Activated CD8-positive, alpha-beta memory T cell treated with anti-CD3 and anti-CD28 coated beads, Interleukin-2, amount 50 U/mL, for 1 hour (primary cell): ENCODE measurements around the gene COTL1.
A peak's percentile ranks its signal among the peaks of the same experiment; 100 is the strongest.

Experiments
- DNase-seq: peaks from one replicate; pipeline ENCODE4 v3.0.0-alpha.2; 2020; ENCODE audit errors: extremely low read depth

COTL1 gene

DNA sequence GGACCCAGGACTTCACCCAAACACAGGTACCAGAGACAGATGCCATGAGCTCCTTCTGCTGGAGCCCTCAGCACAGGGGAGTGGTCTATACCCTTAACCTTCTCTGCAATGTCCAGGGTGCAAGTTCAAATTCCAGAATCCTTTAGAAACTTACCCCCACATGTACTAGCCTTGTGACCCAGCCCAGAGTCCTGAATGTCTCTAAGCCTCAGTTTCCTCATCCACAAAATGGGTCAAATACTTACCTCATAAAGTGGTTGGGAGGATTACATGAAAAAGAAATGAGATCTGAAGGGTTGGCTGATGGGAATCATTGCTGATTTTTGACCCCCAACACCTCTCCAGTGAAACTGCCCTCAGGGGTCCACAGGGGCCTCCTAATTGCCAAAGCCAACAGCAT is 21.7 kb downstream of the COTL1 start:
- DNase-seq = no peak

DNA sequence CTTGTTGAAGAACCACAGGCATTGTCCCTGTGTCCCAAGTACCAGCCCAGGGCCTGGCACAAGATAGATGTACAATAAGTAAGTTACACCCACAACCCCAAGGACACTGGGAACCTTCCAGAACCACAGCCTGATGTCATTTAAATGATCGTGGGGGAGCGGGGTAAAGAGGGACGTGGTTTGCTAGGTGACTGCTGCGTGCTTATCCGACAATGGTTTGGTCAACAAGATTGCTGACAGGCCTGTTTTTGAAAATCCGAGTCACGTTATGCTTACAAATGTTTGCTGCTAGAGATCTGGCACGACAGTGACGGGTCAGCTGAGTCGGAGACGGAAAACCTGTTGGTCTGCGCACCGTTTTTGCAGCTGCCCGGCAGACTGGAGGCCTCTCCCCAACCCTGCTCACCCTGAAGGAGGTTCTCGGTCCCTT is 22.8 kb downstream of the COTL1 start:
- DNase-seq = no peak

DNA sequence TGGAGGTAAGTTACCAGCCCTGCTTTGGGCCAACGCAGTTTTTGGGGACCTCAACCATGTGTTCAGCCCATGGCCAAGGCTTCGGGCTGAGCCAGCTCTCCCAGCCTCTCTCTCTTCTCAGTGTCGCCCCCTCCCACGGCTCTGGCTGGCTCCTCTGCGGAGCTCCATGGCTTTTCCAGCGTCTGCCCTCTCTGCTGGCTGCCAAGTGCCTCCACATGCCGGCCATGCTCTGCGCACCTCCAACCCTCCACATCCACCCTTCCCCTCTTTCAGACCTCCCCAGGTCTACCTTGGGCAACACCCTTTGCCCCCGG is 23.2 kb downstream of the COTL1 start:
- DNase-seq = no peak

DNA sequence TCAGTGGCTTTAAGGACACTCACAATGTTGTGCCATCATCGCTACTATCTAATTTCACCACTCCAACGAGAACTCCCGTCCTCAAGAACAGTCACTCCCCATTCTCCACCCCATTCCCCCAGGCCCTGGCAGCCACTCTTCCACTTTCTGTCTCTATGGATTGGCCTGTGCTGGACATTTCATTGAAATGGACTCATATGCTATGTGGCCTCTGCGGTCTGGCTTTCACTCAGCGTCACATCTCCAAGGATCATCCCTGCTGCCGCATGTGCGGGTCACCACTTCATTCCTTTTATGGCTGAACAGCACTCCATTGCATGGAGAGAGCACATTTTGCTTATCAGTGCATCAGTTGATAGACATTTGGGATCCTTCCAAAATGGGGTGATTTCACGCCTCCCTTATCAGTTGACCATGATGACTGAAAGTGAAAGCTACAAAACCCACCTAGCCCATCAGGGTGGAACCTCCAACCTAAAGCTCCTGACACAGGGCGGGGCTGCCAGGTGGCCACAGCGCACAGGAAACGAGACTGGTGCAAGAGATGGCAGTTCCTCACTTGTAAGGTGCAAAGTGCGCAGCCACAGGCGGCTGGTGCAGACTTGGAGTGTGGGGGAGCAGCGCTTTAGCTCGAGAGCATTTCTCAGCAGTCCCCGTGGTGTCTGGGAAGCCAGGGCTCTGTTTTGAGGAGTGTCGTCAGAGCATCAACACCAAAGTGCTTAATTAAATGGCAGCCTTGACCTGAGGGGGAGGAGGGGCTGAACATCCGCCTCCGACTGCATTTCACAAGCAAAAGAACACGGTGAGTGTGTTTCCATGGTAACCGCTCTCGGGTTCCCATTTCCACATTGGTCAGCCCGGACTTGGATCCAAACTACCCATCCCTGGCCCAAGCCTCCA is 23.8 kb downstream of the COTL1 start:
- peak; percentile 75 for DNase-seq

DNA sequence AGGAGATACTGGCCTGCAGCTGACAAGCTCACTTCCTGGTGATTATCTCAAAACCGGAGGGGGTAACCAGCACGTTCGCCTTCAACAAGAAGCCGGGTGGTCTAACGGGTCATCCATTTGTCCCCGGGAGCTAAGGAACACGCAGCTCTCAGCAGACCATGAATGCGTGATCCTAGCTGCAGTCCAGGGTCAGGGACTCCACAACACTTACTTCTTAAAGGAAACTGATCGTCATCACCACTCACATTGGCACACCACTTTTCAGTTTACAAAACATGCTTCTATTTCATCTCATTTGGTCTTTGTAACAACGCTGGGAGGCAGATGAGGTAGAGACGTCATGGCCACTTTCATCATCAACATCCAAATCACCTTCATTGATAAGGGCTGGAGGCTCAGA is 25.2 kb downstream of the COTL1 start:
- no peak for DNase-seq

DNA sequence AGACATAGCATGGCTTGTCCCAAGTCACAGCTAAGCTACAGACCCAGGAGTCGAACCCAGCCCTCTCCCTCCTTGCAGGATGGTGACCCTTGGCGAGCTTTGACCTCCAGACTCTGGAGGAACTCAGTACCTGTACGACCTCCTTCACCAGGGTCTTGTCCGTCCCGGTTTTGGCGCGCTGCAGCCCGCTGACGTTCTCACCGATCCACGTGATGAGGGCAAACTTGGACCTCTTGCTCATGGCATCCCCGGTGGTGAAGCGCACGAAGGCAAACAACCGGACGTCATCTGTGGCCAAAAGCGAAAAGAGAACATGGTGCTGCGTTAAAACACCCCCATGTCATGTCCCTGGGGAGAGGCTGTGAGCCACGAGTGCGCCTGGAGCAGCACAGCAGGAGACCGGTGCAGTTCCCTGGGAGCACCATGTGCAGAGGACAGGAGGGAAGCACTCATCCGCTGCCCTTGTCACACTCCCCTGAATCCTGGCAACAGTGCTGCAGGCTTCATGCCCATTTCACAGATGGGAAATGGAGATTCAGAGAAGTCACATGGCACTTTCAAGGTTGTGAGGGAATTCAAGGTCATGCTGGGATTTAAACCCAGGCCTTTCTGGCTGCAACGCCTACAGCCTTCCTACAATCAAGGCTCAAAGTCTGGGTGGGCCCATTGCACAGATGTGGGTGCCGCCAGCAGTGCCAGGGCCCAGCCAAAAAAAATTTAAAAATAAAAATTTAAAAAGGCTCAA is 27.7 kb downstream of the COTL1 start:
- no peak for DNase-seq

DNA sequence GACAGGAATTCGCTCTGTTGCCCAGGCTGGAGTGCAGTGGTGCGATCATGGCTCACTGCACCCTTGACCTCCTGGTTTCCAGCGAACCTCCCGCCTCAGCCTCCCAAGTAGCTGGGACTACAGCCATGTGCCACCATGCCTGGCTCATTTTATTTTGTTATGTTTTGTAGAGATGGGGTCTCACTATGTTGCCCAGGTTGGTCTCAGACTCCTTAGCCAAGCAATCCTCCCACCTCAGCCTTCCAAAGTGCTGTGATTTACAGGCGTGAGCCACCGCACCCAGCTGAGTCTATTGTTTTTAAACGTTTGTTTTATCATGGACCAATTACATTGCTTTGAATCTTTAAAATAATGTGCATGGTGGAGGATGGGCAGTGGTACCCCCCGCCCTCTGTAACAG is 28.9 kb downstream of the COTL1 start:
- no peak for DNase-seq

DNA sequence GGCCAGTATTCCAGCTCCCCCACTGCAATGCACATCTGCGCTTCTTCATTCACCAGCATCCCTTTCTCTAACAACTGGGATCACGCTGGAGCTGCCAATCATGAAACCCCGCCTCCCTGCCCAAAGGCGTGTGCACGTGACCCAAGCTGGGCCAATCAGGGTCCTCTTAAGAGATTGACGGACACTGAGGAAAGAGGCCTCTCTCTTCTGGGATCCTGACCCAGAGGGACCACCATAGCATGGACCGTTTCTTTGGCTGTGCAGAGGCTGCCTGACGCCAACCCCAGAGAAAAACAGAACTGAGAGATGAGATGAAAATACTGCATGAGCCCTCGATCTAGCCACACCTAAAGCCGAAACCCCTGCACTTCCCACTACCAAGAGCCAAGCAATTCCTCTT is 32.0 kb downstream of the COTL1 start:
- no peak for DNase-seq

DNA sequence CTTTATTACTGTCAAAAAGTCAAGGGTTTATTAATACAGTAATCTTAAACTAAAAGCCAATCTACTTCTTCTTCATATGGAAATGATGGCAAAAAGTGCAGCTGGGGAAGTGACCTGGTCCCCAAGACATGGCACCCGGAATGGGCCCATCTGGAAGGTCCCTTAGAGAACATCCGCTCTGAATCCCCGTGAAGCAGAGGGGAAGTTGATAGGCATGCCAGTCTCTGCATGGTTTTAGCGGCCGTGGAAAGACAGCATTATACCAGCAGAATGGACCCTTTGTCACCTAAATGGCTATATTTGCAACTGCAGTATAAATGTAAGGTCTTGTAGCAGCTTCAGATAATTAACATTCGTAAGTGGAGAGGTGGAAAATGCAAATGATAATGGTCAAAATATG is 32.4 kb downstream of the COTL1 start:
- DNase-seq = no peak

DNA sequence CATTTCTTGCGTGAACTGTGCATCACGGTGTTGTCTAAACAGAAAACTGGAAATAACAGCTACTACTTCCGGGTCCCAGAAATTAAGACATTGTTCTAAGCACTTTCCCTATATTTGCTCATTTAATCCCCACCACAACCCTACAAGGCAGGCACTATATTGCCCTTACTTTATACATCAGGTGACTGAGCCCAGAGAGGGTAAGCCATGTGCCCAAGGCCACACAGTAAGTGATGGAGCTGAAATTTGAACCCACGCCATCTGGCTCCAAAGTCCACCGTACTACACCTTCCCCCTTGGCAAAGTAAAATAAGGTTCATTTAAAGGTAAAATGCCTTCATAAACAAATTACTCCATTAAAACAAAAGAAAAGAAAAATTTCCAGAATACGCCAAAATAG is 33.2 kb downstream of the COTL1 start:
- DNase-seq = no peak

DNA sequence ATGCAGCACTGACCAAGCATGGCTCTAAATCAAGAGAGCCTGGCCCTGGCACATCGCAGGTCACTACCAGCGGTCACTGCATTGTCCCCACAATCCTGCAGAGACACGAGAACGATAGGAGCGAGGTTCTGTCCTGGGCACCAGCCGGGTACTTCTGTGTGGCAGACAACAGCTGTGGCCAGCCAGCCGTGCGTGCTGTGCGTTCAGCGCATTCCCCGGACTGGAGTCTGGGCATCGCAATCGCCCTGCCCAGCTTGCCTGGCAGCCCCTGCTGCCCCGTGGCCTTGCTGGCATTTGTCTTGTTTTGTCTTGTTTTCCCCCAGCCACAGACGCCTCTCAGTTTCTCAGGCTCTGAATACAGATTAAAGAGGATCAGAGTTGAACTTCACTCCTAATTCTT is 33.9 kb downstream of the COTL1 start:
- DNase-seq = no peak

DNA sequence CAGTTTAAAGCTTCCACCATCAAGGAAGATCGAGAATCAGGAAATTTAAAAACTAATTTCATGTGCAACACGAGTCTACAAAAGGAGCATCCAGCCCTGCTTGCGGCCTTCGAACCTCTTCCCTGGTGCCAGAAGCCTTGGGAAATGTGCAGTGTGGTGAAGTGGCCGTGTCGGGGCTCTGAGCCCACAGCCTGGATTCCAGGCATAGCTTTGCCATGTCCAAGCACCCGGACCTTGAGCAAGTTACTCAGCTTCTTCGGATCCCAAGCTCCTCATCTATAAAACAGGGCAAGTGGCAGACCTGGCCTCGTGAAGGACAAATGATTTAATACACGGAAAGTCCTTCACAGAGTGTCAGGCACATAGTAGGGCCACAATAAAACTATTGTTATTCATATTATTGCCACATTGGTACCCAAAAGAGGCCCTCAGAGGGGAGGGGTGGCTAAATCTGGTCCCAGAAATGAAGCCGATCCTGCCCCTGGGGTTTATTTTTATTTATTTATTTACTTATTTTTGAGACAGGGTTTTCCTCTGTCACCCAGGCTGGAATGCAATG is 34.8 kb downstream of the COTL1 start:
- no peak for DNase-seq

DNA sequence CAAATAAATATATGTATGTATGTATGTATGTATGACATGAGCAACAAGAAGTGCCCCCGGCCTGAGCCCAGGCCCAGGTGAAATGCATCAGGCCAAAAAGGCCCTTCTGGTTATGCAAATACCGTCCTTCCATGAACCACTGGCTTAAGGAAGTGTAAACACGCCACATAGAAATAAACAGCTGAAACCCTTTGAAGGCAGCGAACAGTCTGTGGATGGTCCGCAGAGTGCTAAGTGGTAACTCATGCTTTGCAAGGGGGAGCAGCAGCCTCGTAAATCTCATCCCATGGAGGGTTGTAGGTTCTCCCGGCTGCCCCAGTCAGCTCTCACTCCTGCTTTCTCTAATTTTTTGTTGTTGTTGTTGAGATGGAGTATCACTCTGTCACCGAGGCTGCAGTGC is 36.7 kb downstream of the COTL1 start:
- DNase-seq = no peak

DNA sequence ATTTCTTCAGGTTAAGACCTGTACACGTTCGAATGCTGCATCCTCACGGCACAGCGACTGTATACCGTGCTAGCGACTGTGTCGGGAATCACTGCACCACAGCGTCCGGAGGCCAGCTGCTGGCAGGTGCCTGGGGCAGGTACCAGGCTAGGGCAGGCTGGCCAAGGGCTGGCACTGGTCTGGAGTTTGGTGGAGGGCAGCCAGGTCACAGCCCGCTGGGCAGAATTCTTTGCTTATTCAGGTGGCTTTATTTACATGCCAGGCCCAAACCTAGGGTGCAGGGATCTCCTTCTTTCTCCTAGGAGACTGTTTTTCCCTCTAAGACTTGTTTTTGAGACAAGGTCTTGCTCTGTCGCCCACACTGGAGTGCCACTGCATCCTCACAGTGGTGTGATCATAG is 37.9 kb downstream of the COTL1 start:
- no peak for DNase-seq

DNA sequence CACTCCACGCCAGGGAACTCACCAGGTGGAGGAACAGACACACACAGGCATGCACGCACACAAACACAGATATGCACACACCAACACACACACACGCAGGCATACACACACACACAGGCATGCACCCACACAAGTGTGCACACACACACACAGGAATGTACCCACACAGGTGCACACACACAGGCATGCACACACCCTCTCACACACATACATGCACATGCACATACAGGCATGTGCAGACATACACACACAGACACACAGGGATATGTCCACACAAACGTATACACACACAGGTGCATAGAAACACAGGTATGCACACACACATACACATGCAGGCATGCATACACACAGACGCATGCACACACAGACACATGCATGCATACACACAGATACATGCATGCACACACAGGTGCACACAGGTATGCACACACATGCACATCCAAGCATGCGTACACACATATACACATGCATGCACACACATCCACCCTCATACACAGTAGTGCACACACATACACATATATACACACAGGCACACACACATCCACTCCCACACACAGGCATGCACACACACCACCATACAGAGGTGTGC is 39.2 kb downstream of the COTL1 start:
- no peak for DNase-seq

DNA sequence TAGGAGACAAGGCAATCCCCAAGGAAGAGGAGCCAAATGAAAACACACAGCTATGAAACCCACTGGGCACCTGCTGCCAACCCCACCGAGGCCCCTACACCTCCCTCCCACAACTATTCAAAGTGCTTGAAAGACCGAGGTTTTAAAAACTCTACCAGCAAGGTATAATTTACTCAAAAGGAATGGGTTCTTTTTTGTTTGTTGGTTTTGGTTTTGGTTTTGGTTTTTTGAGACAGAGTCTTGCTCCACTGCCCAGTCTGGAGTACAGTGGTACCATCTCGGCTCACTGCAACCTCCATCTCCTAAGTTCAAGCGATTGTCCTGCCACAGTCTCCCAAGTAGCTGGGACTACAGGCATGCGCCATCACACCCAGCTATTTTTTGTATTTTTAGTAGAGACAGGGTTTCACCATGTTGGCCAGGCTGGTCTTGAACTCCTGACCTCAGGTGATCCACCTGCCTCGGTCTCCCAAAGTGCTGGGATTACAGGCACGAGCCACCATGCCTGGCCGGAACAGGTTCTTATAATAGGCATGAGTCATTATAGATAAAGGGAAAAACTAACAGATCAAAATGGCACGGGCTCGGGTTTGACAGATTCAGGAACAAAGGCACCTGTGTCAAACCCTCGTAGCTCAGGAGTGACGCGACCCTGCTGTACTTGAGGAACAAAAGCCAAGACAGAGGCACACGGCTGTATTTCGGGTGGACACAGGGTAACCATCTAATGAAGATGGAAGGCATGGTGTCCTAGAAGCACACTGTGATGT is 40.7 kb downstream of the COTL1 start:
- DNase-seq = no peak

DNA sequence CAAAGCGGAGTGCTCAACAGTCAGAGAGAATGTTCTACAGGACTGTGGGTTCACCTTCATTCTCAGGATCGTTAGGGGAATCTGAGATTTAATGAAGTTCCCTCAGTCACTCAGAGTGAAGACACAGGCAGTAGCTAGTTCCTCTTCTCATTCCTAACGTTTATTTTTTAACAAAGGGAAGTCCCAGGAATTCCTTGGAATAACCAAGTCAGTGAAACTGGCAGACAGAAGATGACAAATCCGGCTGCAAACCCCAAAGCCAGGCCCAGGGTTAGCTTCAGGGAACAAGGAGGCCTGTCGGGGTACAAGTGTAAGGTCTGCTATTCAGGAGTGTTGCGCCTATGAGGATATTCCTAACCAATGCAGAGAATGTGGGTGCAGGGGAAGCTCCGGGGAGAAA is 42.0 kb downstream of the COTL1 start:
- no peak for DNase-seq

DNA sequence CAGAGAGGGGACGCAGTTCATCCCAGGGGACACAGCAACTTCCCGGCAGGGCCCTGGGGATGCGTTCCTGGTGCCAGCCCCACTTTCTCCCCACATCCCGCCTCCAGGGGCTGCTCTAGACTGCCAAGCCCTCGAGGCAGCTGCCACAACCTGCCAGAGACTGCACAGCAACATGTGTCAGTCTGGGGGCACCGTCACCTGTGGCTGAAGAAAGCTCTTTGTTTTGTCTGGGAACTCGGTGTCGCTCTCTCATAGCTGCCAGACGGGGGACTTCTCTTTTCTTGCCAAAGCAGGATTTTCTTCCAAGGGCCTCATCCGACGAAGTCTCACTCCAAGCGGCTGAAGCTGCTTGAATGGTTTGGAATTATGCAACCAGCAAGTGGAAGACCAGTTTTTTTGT is 43.7 kb downstream of the COTL1 start:
- DNase-seq = no peak

DNA sequence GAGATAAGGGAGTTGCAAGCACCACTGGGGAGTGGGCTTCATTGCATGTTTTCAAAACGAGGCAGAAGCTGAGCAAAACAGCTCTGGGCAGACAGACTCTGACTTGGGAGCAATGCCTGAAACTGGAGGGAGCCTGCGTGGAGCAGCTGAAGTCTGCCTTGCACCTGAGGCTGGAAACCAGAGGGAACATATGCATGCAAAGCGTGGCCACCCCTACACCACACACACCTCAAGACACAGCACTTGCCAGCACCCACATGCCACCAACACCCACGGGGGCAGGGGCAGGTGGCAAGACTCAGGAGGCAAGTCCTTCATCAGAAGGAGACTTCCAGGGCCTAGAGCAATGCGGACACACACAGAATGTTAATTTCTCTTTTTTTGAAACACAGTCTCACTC is 45.8 kb downstream of the COTL1 start:
- DNase-seq = no peak

DNA sequence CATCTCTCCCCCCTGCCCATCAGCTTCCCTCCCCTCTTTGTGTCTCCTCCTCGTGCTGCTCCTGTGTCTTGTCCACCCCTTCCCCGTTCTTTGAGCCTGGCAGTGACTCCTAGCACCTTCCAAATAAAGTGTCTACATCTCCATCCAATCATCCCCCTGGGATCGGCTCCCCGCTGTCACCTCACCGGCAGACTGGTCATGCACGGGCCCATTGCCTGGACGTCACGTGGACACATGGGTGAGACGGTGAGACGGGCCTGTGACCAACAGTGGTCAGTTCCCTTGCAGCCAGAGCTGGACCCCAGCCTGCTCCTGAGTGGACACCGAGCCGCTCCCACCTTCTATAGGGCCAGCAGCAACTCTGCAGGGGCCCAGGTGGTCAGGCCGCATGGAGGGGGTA is 46.4 kb downstream of the COTL1 start:
- DNase-seq = no peak

DNA sequence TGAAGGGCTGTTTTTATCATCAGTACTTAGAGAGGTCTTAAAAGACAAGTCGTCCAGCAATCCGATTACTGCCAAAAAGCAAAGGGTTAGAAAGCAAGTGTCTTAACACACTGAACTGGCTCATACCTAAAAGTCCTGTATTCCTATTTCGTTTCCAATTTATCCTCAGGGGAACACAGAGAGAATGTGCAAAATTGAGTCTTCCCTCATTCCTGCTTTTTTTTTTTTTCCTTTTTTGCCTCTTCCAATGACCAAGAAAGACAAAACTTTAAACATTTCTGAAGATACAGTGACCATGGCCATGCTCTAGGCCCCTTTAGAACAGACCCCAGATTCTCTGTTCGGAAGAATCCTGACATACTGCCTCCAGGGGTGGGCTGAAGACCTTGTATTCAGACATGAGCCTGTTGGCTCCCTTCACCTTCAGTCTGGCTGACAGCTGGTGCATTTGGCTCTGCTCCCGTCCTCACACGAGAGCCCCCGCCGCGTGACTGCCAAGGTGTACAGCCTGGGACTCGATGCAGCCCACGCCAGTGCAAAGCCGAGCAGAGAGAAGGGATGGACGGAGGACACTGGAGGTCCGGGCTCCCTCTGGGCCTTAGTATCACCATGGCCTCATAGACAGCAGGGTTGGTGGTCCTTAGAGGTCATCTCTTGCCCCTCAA is 47.0 kb downstream of the COTL1 start:
- DNase-seq = no peak
